T-helper 1 cell (primary cell): ENCODE results near the gene CLMN.

Source experiments
- DNase-seq, 5 donors: peaks; one replicate each; pipeline ENCODE4 v3.0.0-alpha.2; 2012 to 2020

Gene CLMN

DNA sequence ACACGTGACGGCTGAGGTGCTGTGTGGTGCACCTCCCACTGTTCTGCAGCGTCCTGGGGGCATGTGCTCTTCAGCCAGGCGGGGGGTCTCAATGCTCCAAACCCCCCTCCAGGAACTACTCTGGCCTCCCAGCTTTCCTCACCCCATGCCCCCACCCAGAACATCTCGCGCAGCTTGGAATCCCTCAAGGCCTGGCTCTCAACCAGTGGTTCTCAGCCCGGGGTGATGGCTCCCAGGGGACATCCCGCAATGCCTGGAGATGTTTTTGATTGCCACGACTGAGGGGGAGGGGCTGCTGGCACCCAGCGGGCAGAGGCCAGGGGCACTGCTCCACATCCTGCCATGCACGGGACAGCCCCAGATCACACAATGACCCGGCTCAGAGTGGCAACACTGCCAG, 83.5 kb downstream of the CLMN start:
- no peak for DNase-seq

DNA sequence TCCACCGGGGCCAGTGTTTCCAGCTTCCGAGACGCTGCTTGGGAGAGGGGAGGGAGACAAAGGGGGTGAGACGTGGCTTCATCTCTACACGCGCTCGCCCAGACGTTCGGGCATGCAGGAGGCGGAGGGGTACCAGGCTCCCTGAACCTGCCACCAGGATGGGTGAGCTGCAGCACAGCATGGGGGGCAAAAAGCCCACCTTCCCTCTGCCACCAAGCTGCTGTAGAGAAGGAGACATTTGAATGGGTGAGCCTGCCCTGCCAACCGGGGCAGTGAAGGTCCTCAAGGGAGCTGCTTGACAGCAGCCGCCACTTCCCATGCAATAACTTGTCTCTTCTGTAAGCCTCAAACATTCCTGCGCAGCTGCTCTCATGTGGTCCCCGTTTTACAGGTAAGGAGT, 83.9 kb downstream of the CLMN start:
- DNase-seq = no peak

DNA sequence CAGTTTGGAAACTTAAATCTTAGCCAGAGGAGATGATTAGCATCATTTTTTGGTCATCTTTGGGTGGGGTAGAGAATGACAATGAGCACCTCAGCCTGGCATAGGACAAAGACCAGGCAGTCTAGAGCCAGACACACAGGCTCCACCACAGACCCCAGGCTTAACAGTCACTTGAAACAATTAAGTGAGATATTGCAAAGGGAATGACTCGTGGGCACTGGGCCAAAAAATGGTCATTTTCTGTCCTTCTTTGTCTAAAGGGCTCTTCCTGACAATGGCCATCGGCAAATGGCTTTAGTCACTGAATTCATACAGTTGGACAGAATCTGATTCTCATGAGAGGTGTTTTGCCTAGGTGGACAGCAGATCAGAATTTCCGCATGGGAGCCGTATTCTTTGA, 84.4 kb downstream of the CLMN start:
- DNase-seq = no peak

DNA sequence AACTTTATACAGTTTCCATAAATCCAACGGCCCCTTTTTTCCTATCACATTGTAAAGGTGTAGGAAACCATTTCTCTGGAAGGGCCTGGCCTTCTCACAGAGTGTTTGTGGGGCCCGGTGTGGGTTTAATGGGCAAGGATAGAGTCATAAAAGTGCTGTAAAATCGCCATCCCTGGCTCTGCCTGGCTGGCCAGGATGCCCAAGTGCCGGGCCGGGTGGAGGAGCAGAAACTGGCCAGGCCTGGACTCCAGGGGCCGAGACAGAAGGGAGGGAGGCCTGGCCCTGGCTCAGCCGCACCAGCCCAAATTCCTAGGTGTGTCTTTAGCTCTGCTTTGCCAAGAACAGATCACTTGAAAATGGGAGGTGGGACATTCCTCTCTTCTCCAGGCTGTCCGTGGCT, 85.3 kb downstream of the CLMN start:
- no peak for DNase-seq

DNA sequence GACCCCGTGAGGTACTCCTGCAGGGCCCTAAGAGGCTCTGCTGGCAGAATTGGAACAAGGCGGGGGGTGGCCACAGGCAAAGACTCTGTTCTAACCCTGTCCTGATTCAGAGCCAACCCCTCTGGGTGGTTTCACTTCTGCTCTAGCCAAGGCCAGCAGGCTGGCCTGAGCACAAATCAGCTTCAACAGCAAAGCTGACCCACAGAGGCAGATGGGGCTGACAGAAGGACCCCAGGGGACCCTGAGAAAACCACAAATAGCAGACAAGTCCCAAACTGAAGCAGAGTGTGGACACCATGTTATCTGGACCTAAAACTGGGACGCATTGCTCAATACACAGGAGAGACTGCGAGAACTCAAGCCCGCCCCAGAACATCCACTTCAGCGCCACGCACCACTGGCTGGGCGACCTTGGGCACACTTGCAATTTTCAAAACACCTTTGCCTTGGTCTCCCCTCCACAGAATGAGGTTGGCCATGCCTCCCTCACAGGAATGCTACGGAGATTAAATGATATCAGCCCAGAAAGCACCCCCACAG, 85.9 kb downstream of the CLMN start:
- DNase-seq = no peak

DNA sequence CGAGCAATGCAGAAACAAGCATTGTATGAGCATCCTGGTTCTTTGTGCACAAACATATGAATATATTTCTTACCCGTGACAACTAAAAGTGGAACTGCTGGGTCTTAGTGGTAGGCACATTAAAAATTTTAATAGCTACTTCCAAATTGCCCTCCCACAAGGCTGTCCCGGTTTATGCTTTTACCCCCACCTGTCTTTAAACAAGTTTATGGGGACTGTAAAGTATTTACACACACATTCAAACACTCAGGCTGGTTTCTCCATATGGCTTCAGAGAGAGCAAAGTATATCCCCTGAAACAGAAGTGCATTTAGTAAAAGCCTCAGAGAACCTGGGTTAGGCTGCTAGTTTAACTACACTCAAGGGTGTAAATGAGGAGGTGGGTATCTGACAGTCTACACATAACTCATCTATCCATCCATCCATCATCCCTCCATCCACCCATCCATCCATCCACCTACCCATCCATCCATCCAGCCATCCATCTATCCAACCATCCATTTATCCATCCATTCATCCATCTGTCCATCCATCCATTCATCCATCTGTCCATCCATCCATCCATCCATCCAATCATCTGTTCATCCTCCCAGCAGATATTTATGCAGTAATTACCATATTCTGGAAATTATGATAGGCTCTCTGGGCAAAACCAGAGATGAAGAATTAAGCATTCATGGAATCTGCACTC, 86.7 kb downstream of the CLMN start:
- no peak for DNase-seq

DNA sequence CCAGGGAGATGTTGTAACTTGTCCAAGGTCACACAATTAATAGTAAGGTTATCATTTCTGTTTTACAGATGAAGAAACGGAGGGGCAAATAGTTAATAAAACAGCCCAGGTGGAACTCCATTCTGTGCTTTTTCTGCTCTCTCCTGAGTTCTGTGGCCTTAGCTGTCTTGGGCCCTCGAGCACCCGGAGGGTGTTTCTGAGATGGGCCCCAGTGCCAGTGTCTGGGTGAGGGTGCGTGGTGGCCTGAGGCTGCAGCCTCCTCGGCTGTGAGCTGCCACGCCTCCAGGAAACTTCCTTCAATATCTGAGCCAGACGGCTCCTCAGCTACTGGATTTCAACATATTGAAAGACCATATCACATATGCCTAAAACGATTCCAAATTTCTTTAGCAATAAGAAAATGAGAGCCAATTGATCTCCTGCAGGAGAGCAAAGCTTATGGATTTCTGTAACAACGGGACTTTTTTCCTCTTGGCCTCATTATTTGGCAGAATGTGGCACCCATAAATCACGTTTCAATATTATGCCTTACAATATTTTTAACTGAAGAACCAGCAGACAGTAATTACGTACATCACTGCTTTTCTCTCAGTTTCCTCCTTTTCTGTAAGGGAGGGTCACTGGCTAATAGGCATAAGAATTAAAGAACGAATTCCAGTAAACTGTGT, 87.6 kb downstream of the CLMN start:
- no peak for DNase-seq

DNA sequence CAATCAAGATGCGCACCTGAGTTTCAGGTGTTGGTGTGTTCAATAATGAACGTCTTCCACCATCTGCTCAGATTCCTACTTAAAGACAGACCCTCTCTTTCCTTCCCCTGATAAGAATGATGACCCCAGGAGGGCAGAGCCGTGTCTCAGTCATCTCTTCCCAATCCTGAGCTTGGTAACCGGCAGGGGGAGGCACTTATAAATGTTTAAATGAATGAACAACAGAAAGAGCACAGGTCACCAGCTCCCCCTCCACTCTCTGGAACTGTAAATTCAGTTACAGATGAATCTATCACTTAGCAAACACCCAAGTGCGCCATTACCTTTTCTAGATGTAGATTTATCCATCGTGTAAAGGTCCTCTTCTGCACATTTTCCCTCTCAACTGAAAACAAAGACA, 90.0 kb downstream of the CLMN start:
- no peak for DNase-seq

DNA sequence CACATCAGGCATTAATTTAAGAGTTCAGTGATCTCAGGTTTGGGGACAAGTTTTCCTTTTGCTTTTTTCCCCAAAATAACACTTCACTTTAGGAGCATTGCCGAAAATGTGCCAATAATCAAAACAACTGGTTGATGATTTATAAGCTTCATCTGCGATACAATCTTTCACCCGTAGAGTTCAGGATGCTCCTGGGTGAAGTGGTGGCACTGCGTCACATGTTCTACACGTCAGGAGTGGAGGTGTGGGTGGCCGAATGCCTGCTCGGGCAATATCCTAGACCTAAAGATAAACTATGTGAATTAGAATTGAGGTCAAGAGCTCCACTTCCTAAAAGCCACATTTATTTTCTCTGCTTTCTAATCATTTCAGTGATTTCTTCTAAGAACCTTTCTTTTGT, 91.5 kb downstream of the CLMN start:
- DNase-seq = no peak

DNA sequence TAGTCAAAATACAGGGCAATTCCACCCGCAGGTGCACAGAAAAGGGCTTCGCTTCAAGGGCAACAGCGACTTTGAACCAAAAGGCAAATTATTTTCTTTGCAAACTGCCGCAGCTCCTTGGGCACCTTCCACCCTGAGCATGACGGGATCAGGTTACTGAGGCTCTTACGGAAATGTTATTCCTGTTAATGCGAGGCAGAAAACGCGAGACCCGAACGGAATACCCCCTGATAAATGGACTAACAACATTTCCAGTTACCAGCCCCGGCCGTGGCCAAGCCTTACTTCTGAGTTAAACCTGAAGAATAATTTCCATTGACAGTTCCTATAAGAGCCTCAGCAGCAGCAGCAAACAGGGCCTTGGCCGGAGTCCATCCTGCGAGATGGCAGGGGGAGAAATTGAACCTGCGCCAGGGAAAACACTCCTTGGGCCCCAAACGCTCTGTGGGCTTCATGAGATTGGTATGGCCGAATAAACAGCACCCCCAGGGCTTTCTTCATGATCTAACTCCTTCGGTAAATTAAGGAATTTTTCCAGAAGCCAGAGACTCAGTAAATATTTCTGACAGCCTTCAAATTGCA, 92.3 kb downstream of the CLMN start:
- DNase-seq = no peak

DNA sequence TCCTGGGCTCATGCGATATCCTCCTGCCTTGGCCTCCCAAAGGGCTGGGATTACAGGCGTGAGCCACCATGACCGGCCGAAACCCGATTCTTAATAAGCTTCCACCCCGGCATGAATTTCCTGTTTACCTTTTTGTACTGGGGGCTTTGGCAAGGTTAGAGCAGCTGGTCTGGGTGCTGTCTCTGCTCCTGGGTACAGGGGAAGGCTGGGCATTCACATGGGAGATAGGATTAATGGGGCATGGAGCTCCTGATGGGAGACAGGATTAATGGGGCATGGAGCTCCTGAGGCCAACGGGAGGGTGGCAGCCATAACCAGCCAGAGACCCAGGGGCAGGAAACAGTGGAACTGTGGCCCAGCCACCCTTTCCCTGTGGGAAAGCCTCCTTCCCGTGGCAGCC, 92.9 kb downstream of the CLMN start:
- DNase-seq = no peak

DNA sequence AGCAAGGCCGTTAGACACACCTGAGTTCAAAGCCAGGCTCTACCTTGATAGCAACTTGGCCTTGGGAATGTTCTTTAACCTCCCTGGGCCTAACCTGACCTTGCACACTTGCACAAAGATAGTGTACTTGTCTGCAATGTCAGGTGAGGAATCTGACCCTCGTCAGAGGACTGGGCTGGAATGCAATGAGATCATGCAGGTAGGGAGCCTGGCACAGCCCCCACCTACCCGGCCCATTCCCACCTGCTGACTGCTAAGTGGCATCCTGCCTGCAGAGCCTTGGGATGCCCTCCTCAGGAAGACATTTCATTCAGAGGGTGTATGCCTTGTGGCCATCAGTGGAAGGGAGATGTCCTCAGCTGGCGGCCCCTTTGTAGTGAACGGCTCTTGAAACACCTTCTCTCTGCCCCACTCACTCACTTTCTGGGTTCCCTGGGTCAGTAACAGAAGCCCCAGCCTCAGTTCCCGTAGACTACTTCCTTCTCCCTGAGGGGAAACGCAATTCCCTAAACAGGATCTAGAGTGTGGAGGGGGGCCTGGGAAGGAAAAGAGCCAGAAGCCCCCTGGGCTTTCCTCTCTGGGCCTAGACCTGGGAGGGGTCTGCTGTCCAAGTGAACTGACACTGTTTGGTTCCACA, 94.3 kb downstream of the CLMN start:
- no peak for DNase-seq

DNA sequence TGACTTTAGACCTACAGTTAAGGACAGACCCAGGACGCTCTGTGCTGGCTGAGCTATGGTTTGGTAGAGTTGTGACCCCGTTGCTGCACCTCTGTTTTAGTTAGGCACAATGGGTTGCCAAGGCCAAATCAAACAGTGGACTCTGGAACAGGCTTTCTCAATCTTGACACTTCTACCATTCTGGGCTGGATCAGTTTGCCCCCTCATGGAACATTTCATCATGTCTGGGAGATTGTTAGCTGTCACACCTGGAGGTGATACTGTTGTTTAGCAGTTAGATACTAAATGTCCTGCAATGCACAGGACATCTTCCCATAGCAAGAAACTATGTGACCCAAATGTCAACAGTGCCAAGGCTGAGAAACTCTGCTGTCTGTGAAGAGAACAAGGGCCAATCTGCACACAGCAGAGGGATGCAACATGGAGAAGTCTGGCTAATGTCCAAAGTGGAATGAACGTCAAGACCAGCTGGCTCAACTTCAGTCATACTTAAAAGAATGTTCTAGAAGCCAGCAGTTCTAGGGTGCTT, 96.8 kb downstream of the CLMN start:
- DNase-seq = no peak

DNA sequence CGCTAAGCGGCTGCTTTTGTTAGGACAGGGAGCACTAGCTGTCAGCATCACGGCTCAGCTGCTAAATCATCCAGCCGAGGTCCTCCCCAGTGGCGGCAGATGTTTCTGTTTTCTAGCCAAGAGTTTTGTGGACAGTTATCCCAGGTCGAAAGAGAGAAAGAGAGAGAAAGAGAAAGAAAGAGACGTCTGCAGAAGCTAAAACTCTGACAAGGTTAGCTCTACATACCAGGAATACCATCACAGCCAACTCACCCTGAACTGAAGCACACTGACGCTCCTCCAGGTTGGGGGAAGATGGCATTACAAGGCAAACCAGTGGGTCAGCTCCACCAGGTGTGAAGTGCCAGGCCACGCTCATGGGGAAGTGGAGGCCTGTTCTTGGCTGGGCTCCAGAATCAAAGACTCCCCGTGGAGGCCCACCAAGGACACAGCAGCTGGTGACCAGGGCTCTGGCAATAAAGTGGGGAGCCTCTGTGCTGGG, 97.5 kb downstream of the CLMN start:
- no peak for DNase-seq

DNA sequence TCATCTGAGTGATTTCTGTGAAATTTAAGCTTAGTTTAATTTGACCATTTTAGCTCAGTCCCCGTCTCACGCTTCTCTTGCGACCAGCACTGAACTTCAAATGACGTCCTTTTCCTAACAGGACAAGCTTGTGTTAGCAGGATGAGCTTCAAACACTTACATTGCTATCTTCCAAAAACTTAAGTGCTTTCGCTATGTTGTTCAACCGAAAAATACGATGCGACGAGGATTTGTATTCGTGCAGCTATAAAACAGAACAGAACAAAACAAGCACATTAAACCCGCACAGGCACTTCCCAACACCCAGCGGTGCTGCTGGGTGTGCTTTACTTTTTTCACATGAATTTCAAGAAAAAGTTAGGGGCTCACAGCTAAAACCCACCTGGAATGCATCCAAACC, 98.2 kb downstream of the CLMN start:
- DNase-seq = no peak

DNA sequence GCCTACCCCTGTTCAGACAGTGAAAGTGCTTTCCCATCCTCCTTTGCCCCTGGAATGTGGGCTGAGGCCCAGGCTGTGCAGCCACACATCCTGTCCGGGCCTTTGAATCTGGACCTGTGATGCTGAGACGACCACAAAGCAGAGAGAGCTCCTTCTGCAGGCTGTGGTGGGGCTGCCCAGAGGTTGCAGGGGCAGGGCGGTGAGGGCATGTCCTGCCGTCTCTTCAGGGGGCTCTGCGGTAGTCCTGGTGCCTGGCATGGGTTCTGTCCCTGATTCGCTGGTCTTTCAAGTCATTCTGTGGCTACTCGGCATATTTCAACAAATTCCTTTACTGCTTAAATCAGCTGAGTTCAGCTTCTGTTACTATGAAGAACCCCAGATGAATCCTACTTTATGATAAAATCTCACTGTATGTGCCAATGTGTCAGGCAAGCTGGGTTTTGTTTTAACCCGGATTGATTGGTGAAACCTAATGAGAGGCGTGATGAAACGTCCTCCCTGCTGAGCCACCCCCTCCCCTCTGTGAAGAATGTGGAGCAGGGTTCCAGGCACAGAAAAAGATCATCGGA, 99.0 kb downstream of the CLMN start:
- no peak for DNase-seq

DNA sequence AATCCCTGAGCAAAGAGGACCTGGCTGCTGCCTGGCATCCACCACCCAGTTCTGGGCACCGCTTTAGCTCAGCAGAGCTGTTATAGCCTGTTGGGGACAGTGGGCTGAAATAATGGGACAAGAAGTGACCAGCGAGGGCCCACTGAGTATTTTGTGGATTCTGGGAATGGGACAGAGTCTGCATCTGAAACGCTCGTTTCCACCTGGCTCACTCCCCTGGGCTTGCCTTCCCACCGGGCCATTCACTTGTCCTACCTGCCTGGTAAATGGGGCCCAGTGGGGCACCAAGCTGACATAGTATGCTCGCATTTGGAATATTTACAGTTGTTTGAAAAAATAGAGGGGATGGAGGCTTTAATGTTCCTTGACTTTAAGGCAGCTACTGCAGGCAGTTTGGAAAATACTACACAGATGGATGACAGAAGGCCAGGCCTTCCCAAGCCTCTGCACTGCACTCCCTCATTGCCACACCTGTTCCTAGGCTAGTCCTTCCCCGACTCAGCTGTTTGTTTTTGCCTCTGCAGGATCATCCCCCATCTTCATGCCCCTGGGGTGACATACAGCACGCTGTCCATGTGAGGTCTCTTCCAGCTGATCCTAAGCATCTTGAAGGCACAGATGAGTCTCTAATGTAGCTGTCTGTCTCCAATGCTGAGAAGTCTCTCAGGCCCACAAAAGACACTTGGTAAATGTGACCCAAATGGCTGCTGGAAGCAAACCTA, 101.1 kb downstream of the CLMN start:
- DNase-seq = no peak

DNA sequence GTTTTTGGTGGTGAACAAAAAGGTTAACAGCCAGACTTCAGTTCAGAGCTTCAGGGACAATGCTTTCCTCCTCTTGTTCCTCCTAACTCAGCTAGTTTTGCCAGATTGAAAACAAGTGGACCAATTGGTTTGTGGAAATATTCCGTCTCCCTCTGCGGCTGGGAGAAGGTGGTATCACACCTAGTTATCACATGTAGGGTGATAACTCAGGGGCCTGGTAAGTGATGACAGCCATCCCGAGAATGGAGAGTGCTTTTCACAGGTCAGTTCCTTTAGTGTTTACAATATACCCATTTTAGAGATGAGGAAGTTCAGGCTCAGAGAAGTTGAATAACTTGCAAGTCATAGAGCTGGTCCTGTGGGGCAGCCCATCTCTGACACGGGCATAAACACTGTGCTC, 101.7 kb downstream of the CLMN start:
- DNase-seq = no peak

DNA sequence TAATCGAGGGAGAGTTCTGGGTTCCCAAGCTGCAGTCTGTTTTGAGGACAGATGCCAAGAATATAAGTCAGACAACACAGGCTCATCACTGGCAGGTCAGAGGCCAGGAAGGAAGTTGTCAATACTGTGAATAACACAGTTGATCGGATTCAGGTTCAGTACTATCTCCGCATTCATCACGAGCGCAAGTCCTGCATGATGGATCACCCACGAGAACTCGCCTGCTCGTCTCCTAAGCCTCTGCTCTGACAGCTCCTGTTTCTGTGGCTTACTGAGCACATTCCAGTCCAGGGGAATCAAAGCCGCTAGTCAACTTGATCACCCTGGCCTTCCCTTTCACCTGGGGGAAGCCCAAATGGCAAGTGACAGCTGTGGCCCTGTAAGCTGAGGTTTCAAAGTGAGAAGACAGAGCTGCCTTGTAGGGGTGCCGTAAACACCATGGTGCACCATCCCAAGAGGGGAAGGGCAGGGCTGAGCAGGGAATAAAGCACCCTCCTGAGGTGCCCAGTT, 102.3 kb downstream of the CLMN start:
- DNase-seq = no peak

DNA sequence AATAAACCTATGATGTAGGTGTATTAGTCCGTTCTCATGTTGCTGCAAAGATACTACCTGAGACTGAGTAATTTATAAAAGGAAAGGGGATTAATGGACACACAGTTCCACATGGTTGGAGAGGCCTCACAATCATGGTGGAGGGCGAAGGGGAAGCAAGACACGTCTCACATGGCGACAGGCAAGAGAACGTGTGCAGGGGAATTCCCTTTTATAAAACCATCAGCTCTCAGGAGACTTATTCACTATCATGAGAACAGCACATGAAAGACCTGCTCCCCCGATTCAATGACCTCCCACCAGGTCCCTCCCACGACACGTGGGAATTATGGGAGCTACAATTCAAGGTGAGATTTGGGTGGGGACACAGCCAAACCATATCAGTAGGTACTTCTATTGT, 103.7 kb downstream of the CLMN start:
- no peak for DNase-seq

DNA sequence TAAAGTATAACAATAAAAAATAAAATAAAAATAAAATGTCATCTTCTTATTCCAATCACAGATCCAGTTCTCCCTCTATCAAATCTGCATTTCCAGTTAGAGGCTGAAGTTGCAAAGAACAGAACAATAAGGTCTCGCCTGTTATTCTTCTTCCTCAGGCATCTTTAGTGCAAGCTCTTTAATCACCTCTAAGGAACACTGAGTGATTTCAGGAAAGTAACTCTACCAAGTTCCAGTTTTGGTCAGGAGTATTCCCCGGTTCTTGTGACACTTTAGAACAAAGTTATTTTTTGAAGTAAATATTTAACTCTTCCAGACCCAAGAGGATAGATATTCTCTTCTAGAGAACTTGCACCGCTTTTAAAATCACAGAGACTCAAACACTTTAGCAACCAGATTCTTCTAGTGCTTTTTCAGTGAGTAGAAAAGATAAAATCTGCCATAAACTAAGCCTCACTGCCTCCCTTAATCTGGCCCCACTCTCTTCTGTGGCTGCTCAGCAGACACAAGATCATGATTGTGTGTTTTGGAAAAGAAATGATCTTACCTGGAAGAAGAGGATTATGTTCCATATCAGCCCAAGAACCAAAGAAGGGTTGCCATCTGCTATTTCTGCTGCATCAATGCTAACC, 104.5 kb downstream of the CLMN start:
- no peak for DNase-seq

DNA sequence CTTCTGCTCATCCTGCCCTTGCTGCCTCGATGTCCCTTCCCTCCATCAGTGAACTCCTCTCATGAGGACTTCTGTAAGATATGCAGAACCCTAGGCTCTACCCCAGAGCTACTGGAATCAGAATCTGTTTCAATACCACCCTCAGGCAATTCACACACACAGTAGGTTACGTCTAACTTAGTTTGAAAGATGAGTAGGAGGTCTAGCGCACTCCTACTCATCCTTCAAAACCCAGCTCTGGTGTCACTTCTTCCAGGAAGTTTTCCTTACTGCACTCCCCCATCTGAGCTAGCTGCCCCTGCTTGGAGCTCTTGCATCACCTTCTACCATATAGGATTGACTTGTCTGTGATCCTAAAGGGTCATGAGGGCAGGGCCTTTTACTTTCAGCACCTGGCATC, 105.9 kb downstream of the CLMN start:
- no peak for DNase-seq
